ENCODE results near the gene GRK2. TPM values are rescaled to one million over a fixed set of nuclear protein-coding genes. Genes with fewer than 3 reads are reported as not detected.

Gene GRK2
- total RNA-seq, 1 donor from 2014 or later, result 53.1 TPM

- Mint-ChIP-seq H3K9me3 (no peaks in the 10 kb centered on the region), H3K27me3 (no peaks in the 10 kb centered on the region), H3K27ac (no peak overlapping the region), H3K36me3 (no peaks in the 10 kb centered on the region), H3K4me1 (ENCODE audit: unreplicated experiment) (no peaks in the 10 kb centered on the region), H3K4me3 (no peak overlapping the region)
- TF ChIP-seq CTCF (conservative IDR thresholded peaks at IDR 0.05), result no peak
- no peak for DNase-seq (ENCODE audit: extremely low spot score, unreplicated experiment)
Measured at GRCh38 chr11:67278135-67278938, 12.1 kb downstream of the GRK2 start.

GRCh38 chr11:67278939-67279588 is 12.8 kb downstream of the GRK2 start:
- H3K4me3 Mint-ChIP-seq, result no peak overlapping the region

GRCh38 chr11:67279589-67280340 is 13.5 kb downstream of the GRK2 start:
- Mint-ChIP-seq H3K9me3 (no peaks in the 10 kb centered on the region), H3K27ac (no peak overlapping the region), H3K36me3 (no peaks in the 10 kb centered on the region), H3K27me3 (no peaks in the 10 kb centered on the region), H3K4me1 (ENCODE audit: unreplicated experiment) (no peaks in the 10 kb centered on the region), H3K4me3 (no peak overlapping the region)
- TF ChIP-seq CTCF (conservative IDR thresholded peaks at IDR 0.05), result no peak
- DNase-seq (ENCODE audit: extremely low spot score, unreplicated experiment), result no peak

More at GRCh38 chr11:67278939-67279588, 12.8 kb downstream of the GRK2 start:
- Mint-ChIP-seq H3K36me3 (no peaks in the 10 kb centered on the region), H3K9me3 (no peaks in the 10 kb centered on the region), H3K4me1 (ENCODE audit: unreplicated experiment) (no peaks in the 10 kb centered on the region), H3K27me3 (no peaks in the 10 kb centered on the region), H3K27ac (no peak overlapping the region)
- TF ChIP-seq CTCF (conservative IDR thresholded peaks at IDR 0.05), result no peak
- no peak for DNase-seq (ENCODE audit: extremely low spot score, unreplicated experiment)

- H3K27ac Mint-ChIP-seq, result no peak overlapping the region
- DNase-seq (ENCODE audit: extremely low spot score, unreplicated experiment), result no peak
- H3K4me3 Mint-ChIP-seq, result no peak overlapping the region
- no peaks in the 10 kb centered on the region for H3K36me3 Mint-ChIP-seq
- no peaks in the 10 kb centered on the region for H3K4me1 Mint-ChIP-seq (ENCODE audit: unreplicated experiment)
- H3K27me3 Mint-ChIP-seq, result no peaks in the 10 kb centered on the region
- H3K9me3 Mint-ChIP-seq, result no peaks in the 10 kb centered on the region
- TF ChIP-seq CTCF (conservative IDR thresholded peaks at IDR 0.05), result no peak
Measured at GRCh38 chr11:67280341-67280787, 14.1 kb downstream of the GRK2 start.

GRCh38 chr11:67280788-67281551 is 14.7 kb downstream of the GRK2 start:
- TF ChIP-seq CTCF (conservative IDR thresholded peaks at IDR 0.05), result no peak
- Mint-ChIP-seq H3K9me3 (no peaks in the 10 kb centered on the region), H3K4me1 (ENCODE audit: unreplicated experiment) (no peaks in the 10 kb centered on the region), H3K27ac (no peak overlapping the region), H3K27me3 (no peaks in the 10 kb centered on the region), H3K4me3 (no peak overlapping the region), H3K36me3 (no peaks in the 10 kb centered on the region)
- DNase-seq (ENCODE audit: extremely low spot score, unreplicated experiment), result no peak
